Fibroblast of the aortic adventitia (primary cell): ENCODE measurements around the gene ZNF594. TPM values are rescaled to one million over a fixed set of nuclear protein-coding genes. Genes with fewer than 3 reads are reported as not detected.
"Not testable (repeated sequence)": the region's sequence is repeated elsewhere in the genome, so short reads cannot be mapped to it uniquely, and the experiment has no call there.

Experiments used
- DNase-seq: peaks from one replicate; pipeline ENCODE4 v3.0.0-alpha.2; 2010; ENCODE audit warnings: low read depth
- H3K4me3 ChIP-seq: 2 replicates; pipeline ENCODE4 v1.5.1; 2011; ENCODE audit warnings: low read depth, mild to moderate bottlenecking, control low read depth, low read length, moderate library complexity
- total RNA-seq: library from RNA; depleted of rRNA; stranded (reverse); fragments of >200 nt; gene quantifications from 2 replicates; pipeline ENCODE4 v1.2.3, GENCODE V29; 2012; ENCODE audit warnings: low replicate concordance
- TF ChIP-seq, protein P1 (sequence below): IDR thresholded peaks from 2 replicates; pipeline ENCODE4 v1.5.1; 2011; ENCODE audit warnings: mild to moderate bottlenecking, low read length, control low read depth, inconsistent platforms; ENCODE audit not compliant: insufficient read depth

The ZNF594 gene
- total RNA-seq, 1 donor, result 7.6 TPM

DNA sequence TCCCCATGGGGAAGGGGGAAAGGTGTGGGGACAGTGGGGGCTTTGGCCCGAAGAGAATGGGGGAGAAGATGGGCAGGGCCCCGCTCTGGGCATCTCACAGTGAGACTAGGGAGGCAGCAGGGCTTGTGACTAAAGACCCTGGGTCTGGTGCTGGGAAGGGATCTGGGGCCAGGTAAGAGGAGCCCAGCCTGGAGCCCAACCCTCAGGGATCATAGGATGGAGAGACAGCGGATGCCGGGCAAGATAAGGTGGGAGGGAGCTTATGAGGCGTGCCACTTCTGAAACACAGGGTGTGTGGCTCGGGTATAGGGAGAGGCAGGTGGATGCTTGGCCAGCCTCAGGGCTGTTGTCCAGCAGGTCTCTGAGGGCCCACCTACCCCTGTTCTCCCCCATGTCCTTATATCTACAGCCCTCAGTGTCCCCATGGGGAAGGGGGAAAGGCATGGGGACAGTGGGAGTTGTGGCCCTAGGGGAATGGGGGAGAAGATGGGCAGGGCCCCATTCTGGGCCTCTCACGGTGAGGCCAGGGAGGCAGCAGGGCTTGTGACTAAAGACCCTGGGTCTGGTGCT, 60.4 kb downstream of the ZNF594 start:
- H3K4me3 ChIP-seq, result no peak overlapping the region
- TF ChIP-seq, protein P1, sequence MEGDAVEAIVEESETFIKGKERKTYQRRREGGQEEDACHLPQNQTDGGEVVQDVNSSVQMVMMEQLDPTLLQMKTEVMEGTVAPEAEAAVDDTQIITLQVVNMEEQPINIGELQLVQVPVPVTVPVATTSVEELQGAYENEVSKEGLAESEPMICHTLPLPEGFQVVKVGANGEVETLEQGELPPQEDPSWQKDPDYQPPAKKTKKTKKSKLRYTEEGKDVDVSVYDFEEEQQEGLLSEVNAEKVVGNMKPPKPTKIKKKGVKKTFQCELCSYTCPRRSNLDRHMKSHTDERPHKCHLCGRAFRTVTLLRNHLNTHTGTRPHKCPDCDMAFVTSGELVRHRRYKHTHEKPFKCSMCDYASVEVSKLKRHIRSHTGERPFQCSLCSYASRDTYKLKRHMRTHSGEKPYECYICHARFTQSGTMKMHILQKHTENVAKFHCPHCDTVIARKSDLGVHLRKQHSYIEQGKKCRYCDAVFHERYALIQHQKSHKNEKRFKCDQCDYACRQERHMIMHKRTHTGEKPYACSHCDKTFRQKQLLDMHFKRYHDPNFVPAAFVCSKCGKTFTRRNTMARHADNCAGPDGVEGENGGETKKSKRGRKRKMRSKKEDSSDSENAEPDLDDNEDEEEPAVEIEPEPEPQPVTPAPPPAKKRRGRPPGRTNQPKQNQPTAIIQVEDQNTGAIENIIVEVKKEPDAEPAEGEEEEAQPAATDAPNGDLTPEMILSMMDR, result no peak
- DNase-seq, result no peak

DNA sequence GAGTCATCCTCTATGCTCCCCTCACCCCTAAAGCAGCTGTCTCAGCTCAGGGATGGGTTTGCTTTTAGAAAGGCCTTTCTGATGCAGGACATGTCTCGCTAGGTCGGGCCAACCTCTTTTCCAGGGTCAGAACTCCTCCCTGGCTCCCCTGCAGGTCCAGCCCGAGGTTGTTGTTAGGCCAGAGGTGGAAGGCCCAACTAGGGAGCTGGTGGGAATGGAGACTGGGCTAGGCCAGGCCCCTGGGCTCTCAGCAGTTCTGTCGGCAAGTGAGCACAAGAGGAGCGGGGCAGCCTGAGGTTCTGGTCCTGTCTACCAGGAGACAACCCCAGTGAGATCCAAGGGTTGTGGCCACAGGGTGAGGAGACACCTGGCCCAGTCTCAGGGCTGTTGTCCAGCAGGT, 61.0 kb downstream of the ZNF594 start:
- H3K4me3 ChIP-seq, DNase-seq: not testable (repeated sequence)

GRCh38 chr17:5130261-5130660, 61.4 kb downstream of the ZNF594 start:
- not testable (repeated sequence) for DNase-seq, H3K4me3 ChIP-seq

DNA sequence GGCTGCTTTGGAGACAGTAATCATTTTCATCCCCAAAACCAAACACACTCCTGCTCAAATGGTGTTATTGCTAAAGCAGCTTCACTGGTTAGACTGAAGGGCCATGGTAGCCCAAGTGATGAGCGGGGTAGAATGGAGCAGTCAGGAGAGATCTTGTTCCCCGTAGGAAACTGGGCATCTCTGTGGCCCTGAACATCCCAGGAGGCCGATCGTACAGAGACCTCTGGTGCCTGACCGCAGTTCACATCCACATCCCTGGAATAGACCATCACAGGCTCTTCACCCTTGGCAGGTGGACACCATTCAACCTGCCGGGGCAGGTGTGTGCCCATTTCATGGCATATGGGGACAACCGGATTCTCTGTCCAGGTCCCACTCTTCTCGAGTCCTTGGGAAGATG, 61.9 kb downstream of the ZNF594 start:
- DNase-seq, H3K4me3 ChIP-seq: not testable (repeated sequence)

Other genes with a start within 250 kb of the ZNF594 start
- gene PFN1, start 243.3 kb downstream of the ZNF594 start, total RNA-seq, result 507 and 514 TPM in 2 replicates
- 2.8 and 4.7 TPM in 2 replicates for gene ENO3, start 240.7 kb downstream of the ZNF594 start, total RNA-seq
- gene SPAG7, start 224.1 kb downstream of the ZNF594 start, total RNA-seq, result 29.2 and 59.5 TPM in 2 replicates
- gene CAMTA2, start 204.2 kb downstream of the ZNF594 start, total RNA-seq, result 12.1 and 21.1 TPM in 2 replicates
- gene INCA1, start 194.3 kb downstream of the ZNF594 start, total RNA-seq, result 0.36 TPM in 1 of 2 replicates, not detected in the other
- 59.5 and 142 TPM in 2 replicates for gene KIF1C, start 193.9 kb downstream of the ZNF594 start, total RNA-seq
- gene SLC52A1, start 156.4 kb downstream of the ZNF594 start, total RNA-seq, result 0.09 and 0.25 TPM in 2 replicates
- gene ZFP3, start 113.4 kb downstream of the ZNF594 start, total RNA-seq, result 0.74 and 1.4 TPM in 2 replicates
- gene ZNF232, start 80.0 kb downstream of the ZNF594 start, total RNA-seq, result 4.5 and 6.4 TPM in 2 replicates
- not detected in 2 replicates for gene USP6, start 75.8 kb downstream of the ZNF594 start, total RNA-seq
- not detected in 2 replicates for gene SCIMP, start 43.0 kb upstream of the ZNF594 start, total RNA-seq
- gene RABEP1, start 90.4 kb upstream of the ZNF594 start, total RNA-seq, result 43.5 and 81.4 TPM in 2 replicates
- 27.0 and 106 TPM in 2 replicates for gene NUP88, start 227.8 kb upstream of the ZNF594 start, total RNA-seq
- gene RPAIN, start 228.3 kb upstream of the ZNF594 start, total RNA-seq, result 31.2 and 41.9 TPM in 2 replicates
- gene C1QBP, start 247.3 kb upstream of the ZNF594 start, total RNA-seq, result 189 and 204 TPM in 2 replicates